ENCODE results near the gene MTA1. TPM values are rescaled to one million over a fixed set of nuclear protein-coding genes. Genes with fewer than 3 reads are reported as not detected.

The MTA1 gene
- total and polyA plus RNA-seq, 2 of the 8 experiments (the other 6 are each of a cell fraction or from before 2014, with no cell fraction given), result 73.9 to 221 TPM

- TF ChIP-seq BACH1 (IDR thresholded peaks at IDR 0.05; ENCODE audit: low read length), result no peak
- no peak for TF ChIP-seq RBBP5 (IDR thresholded peaks at IDR 0.05; ENCODE audit: borderline replicate concordance, low read depth, low read length)
Observed at GRCh38 chr14:105488781-105489541, 69.3 kb downstream of the MTA1 start (continued).

All from H1 (cell line).